ENCODE results near the gene PPIL4. TPM values are rescaled to one million over a fixed set of nuclear protein-coding genes. Genes with fewer than 3 reads are reported as not detected.

The PPIL4 gene
- total and polyA plus RNA-seq, 2 of the 13 experiments (the other 11 are each of a cell fraction or from before 2014, with no cell fraction given): 5.5 to 46.0 TPM

DNA sequence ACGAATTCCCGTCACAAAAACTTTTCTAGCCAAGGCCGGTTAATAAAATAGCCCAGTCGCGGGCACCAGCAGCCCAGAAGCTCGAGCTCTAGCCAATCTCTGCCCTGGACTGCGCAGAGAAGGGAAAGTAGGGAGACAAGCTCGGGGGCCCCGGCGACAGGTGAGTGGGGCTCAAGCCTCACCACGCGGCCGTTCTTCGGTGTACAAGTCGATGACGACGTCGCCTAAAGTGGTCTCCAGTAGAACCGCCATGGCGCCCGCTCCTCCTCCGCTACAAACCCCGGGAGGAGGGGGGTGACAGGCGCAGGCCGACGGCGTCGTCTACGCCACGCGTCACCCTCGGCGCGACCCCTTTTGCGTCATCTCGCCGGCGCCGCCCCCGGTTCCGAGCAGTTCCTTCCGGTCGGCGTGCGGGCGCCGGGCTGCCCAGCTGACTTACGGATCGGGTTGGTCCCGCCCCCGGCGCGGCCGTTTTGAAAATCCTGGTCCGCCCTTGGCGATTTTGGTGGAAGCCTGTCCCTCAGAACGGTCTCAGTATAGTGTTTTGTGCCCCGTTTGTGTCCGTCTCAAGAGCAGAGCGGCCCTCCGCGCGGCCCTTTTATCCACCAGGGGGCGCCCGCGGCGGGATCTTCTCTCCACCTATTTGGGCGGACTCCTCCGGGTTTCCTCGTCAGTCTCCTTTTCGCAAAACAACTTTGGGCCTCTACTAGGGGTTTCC, at the start of gene PPIL4 (continued):
- TF ChIP-seq PATZ1 (CRISPR knock-in tag; IDR thresholded peaks at IDR 0.05): peak; percentile 90
- TF ChIP-seq MEIS1 (CRISPR knock-in tag; IDR thresholded peaks at IDR 0.05; ENCODE audit: borderline replicate concordance): peak; percentile 93
- peak; percentile 67; the same call in 1 of the 2 replicates for TF ChIP-seq KLF15 (CRISPR knock-in tag; IDR thresholded peaks at IDR 0.05; ENCODE audit: borderline replicate concordance)
- TF ChIP-seq, protein P1, sequence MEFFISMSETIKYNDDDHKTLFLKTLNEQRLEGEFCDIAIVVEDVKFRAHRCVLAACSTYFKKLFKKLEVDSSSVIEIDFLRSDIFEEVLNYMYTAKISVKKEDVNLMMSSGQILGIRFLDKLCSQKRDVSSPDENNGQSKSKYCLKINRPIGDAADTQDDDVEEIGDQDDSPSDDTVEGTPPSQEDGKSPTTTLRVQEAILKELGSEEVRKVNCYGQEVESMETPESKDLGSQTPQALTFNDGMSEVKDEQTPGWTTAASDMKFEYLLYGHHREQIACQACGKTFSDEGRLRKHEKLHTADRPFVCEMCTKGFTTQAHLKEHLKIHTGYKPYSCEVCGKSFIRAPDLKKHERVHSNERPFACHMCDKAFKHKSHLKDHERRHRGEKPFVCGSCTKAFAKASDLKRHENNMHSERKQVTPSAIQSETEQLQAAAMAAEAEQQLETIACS (CRISPR knock-in tag; IDR thresholded peaks at IDR 0.05): peak; percentile 42; the same call in 1 of the 2 replicates
- no peak; the same call in 1 of the 2 replicates for TF ChIP-seq ZBTB7A (CRISPR knock-in tag; IDR thresholded peaks at IDR 0.05)
- TF ChIP-seq ADNP (CRISPR knock-in tag; IDR thresholded peaks at IDR 0.05): no peak
- no peak for TF ChIP-seq SMC3 (IDR thresholded peaks at IDR 0.05; ENCODE audit: low read length)
- 0 out of 2 replicates have a peak, but pooled peaks have one; percentile 33 for TF ChIP-seq SIX4 (CRISPR knock-in tag; IDR thresholded peaks at IDR 0.05)
- peak; percentile 40; the same call in 1 of the 2 replicates for TF ChIP-seq AHR (CRISPR knock-in tag; IDR thresholded peaks at IDR 0.05)
- TF ChIP-seq SATB2 (CRISPR knock-in tag; IDR thresholded peaks at IDR 0.05): 0 out of 2 replicates have a peak, but pooled peaks have one; percentile 61
- TF ChIP-seq DZIP1 (CRISPR knock-in tag; IDR thresholded peaks at IDR 0.05): peak; percentile 84; the same call in 1 of the 2 replicates
- TF ChIP-seq ZNF572 (CRISPR knock-in tag; IDR thresholded peaks at IDR 0.05): 0 out of 2 replicates have a peak, but pooled peaks have one; percentile 11
- peak; percentile 45 for TF ChIP-seq ZNF883 (CRISPR knock-in tag; IDR thresholded peaks at IDR 0.05; ENCODE audit: not compliant biosample characterization)
- peak; percentile 70; the same call in 1 of the 2 replicates for TF ChIP-seq ZNF556 (CRISPR knock-in tag; IDR thresholded peaks at IDR 0.05; ENCODE audit: borderline replicate concordance)
- peak; percentile 92; the same call in 1 of the 2 replicates for TF ChIP-seq KDM4B (CRISPR knock-in tag; IDR thresholded peaks at IDR 0.05)
- peak; percentile 79; the same call in 1 of the 2 replicates for TF ChIP-seq GLI4 (CRISPR knock-in tag; IDR thresholded peaks at IDR 0.05; ENCODE audit: borderline replicate concordance)
- TF ChIP-seq ZNF766 (CRISPR knock-in tag; IDR thresholded peaks at IDR 0.05; ENCODE audit: borderline replicate concordance): 0 out of 2 replicates have a peak, but pooled peaks have one; percentile 58
- TF ChIP-seq ZBTB38 (CRISPR knock-in tag; IDR thresholded peaks at IDR 0.05): peak; percentile 78; the same call in 1 of the 2 replicates
- TF ChIP-seq ZNF44 (CRISPR knock-in tag; IDR thresholded peaks at IDR 0.05): peak; percentile 38; the same call in 1 of the 2 replicates
- TF ChIP-seq, protein P2, sequence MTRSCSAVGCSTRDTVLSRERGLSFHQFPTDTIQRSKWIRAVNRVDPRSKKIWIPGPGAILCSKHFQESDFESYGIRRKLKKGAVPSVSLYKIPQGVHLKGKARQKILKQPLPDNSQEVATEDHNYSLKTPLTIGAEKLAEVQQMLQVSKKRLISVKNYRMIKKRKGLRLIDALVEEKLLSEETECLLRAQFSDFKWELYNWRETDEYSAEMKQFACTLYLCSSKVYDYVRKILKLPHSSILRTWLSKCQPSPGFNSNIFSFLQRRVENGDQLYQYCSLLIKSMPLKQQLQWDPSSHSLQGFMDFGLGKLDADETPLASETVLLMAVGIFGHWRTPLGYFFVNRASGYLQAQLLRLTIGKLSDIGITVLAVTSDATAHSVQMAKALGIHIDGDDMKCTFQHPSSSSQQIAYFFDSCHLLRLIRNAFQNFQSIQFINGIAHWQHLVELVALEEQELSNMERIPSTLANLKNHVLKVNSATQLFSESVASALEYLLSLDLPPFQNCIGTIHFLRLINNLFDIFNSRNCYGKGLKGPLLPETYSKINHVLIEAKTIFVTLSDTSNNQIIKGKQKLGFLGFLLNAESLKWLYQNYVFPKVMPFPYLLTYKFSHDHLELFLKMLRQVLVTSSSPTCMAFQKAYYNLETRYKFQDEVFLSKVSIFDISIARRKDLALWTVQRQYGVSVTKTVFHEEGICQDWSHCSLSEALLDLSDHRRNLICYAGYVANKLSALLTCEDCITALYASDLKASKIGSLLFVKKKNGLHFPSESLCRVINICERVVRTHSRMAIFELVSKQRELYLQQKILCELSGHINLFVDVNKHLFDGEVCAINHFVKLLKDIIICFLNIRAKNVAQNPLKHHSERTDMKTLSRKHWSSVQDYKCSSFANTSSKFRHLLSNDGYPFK (CRISPR knock-in tag; IDR thresholded peaks at IDR 0.05; ENCODE audit: borderline replicate concordance): peak; percentile 90
